Endothelial cell of umbilical vein (primary cell): ENCODE results near the gene AGO1. TPM values are rescaled to one million over a fixed set of nuclear protein-coding genes. Genes with fewer than 3 reads are reported as not detected.

ENCODE experiments used
- BruUV-seq: library from RNA; stranded (reverse); fragments of 400-500 nt; replicated peaks from 2 replicates; lab custom pipeline; 2021; lab: Mats Ljungman, UMichigan
- CTCF ChIA-PET: fragments of 300-600, 350-600 bp; sonication (Branson Sonifier 250); formaldehyde crosslinking; loops from one replicate; lab custom pipeline; 2021; ENCODE audit warnings: antibody characterized with exemption, inconsistent platforms; lab: Charles Lee
- POLR2A ChIA-PET: fragments of 300-600, 350-600 bp; sonication (Branson Sonifier 250); formaldehyde crosslinking; loops from one replicate; lab custom pipeline; 2021; ENCODE audit warnings: antibody characterized with exemption, inconsistent platforms; lab: Charles Lee
- DNase-seq: peaks from one replicate; pipeline ENCODE4 v3.0.0-alpha.2; 2011; ENCODE audit warnings: low read depth, low spot score
- FAIRE-seq: peaks from 2 replicates; lab custom pipeline; 2011; peaks lifted over from hg19 to GRCh38; lab: Jason Lieb, UNC
- H2AFZ ChIP-seq: 2 replicates; pipeline ENCODE4 v1.6.0; 2012; ENCODE audit warnings: low read depth, low read length, control low read depth, inconsistent platforms
- H3K27ac ChIP-seq: 2 replicates; pipeline ENCODE4 v1.5.1; 2011; ENCODE audit warnings: low read depth, mild to moderate bottlenecking, control low read depth, low read length, moderate library complexity; ENCODE audit not compliant: insufficient read depth
- H3K27me3 ChIP-seq, 2 experiments: 2 replicates each; pipeline versions ENCODE4 v1.6.0 to v1.6.1; 2011; ENCODE audit warnings: low read length in 2 of 2, mixed read lengths in 1 of 2; ENCODE audit not compliant: control insufficient read depth in 2 of 2, insufficient read depth in 2 of 2
- H3K36me3 ChIP-seq, 2 experiments: 2 replicates in 1 of 2; 3 replicates in 1 of 2; pipeline ENCODE4 v1.5.1; 2011; ENCODE audit warnings: low read length in 2 of 2, mild to moderate bottlenecking in 1 of 2, moderate library complexity in 1 of 2; ENCODE audit not compliant: control insufficient read depth in 2 of 2, insufficient read depth in 2 of 2; ENCODE audit errors: extremely low read depth in 1 of 2
- H3K4me1 ChIP-seq: 3 replicates; pipeline ENCODE4 v1.5.1; 2011; ENCODE audit warnings: mild to moderate bottlenecking, low read length; ENCODE audit not compliant: control insufficient read depth, insufficient read depth; ENCODE audit errors: extremely low read depth
- H3K4me2 ChIP-seq: 2 replicates; pipeline ENCODE4 v1.6.1; 2011; ENCODE audit warnings: low read length, control low read depth, mixed read lengths; ENCODE audit not compliant: insufficient read depth
- H3K4me3 ChIP-seq, 3 experiments: fragments of 200-600 bp in 1 of 3; sonication (generic), shearing (Covaris generic) in 1 of 3; replicated peaks in 1 of 3; 2 replicates each; pipeline ENCODE4 v1.5.1; 2011 to 2016; ENCODE audit warnings: control low read depth in 3 of 3, low read length in 3 of 3, mild to moderate bottlenecking in 2 of 3, inconsistent platforms in 1 of 3, low read depth in 1 of 3, moderate library complexity in 1 of 3; ENCODE audit not compliant: insufficient read depth in 1 of 3
- H3K79me2 ChIP-seq: 2 replicates; pipeline ENCODE4 v1.6.0; 2012; ENCODE audit warnings: low read length, inconsistent platforms; ENCODE audit not compliant: control insufficient read depth, insufficient read depth
- H3K9ac ChIP-seq: replicated peaks from 2 replicates; pipeline ENCODE3; 2011; ENCODE audit warnings: low read length, control low read depth; ENCODE audit not compliant: insufficient read depth; ENCODE audit errors: extremely low read depth
- H3K9me1 ChIP-seq: replicated peaks from 3 replicates; pipeline ENCODE4 v1.6.0; 2011; ENCODE audit warnings: mild to moderate bottlenecking, low read length; ENCODE audit not compliant: control insufficient read depth, insufficient read depth; ENCODE audit errors: extremely low read depth
- H3K9me3 ChIP-seq: replicated peaks from 2 replicates; pipeline ENCODE4 v1.5.1; 2012; ENCODE audit warnings: low read length, inconsistent platforms; ENCODE audit not compliant: control insufficient read depth, insufficient read depth
- H4K20me1 ChIP-seq: replicated peaks from 2 replicates; pipeline ENCODE3; 2011; ENCODE audit warnings: mild to moderate bottlenecking, low read length; ENCODE audit not compliant: control insufficient read depth, insufficient read depth; ENCODE audit errors: extremely low read depth
- CTCF ChIP-seq, 2 donors: IDR thresholded peaks; 1 replicate in 1 of 2; 2 replicates in 1 of 2; pipeline ENCODE4 v1.5.1; 2011; ENCODE audit warnings: low read length in 2 of 2, mild to moderate bottlenecking in 2 of 2, moderate library complexity in 2 of 2, control low read depth in 1 of 2, inconsistent platforms in 1 of 2, low read depth in 1 of 2; ENCODE audit not compliant: insufficient read depth in 1 of 2; ENCODE audit errors: extremely low read depth in 1 of 2
- EZH2 ChIP-seq: IDR thresholded peaks from 2 replicates; pipeline ENCODE4 v1.6.1; 2012; ENCODE audit warnings: borderline replicate concordance, low read depth, mild to moderate bottlenecking, moderate library complexity, low read length, inconsistent platforms; ENCODE audit not compliant: severe bottlenecking
- FOS ChIP-seq: IDR thresholded peaks from 2 replicates; pipeline ENCODE4 v1.6.1; 2011; ENCODE audit warnings: mild to moderate bottlenecking, low read length, moderate library complexity, borderline replicate concordance; ENCODE audit not compliant: insufficient read depth
- GATA2 ChIP-seq: IDR thresholded peaks from 2 replicates; pipeline ENCODE4 v1.7.0; 2011; ENCODE audit warnings: low read depth, mild to moderate bottlenecking, moderate library complexity, mixed read lengths, low read length; ENCODE audit not compliant: insufficient read length, insufficient read depth
- JUN ChIP-seq: IDR thresholded peaks from 2 replicates; pipeline ENCODE4 v1.6.1; 2011; ENCODE audit warnings: borderline replicate concordance, low read depth; ENCODE audit not compliant: insufficient read length, insufficient read depth
- MAX ChIP-seq: IDR thresholded peaks from 2 replicates; pipeline ENCODE4 v1.6.1; 2011; ENCODE audit not compliant: insufficient read depth, insufficient read length
- MYC ChIP-seq: IDR thresholded peaks from one replicate; pipeline ENCODE4 v1.6.1; 2011; ENCODE audit warnings: mild to moderate bottlenecking, low read depth, low read length
- POLR2A ChIP-seq: IDR thresholded peaks from 2 replicates; pipeline ENCODE4 v1.6.1; 2012; ENCODE audit warnings: low read depth, mild to moderate bottlenecking, control low read depth, low read length
- POLR2AphosphoS5 ChIP-seq: IDR thresholded peaks from 2 replicates; pipeline ENCODE4 v1.6.1; 2012; ENCODE audit warnings: low read depth, mild to moderate bottlenecking, control low read depth, low read length, moderate library complexity; ENCODE audit not compliant: insufficient read depth
- dilution Hi-C: fragments of 300-500 bp; cut with MboI; formaldehyde crosslinking; loops from one replicate; pipeline ENCODE4 v1.15.0; 2019; ENCODE audit warnings: low sequenced_read_pairs; ENCODE audit not compliant: extremely low pct_ligation_motif_present
- intact Hi-C: fragments of 100-400 bp; cut with micrococcal nuclease; formaldehyde crosslinking; loops from one replicate; pipeline ENCODE4 v1.10.0; 2022
- polyA plus RNA-seq, 4 experiments: library from polyadenylated mRNA; depleted of rRNA in 3 of 4; stranded (reverse) in 3 of 4; unstranded in 1 of 4; fragments of >200 nt; gene quantifications; 2 replicates each; pipeline versions ENCODE4 v1.2.1 to v1.2.3, GENCODE V29; 2011 to 2012; ENCODE audit warnings: missing spikeins in 1 of 4
- total RNA-seq: library from RNA; stranded (reverse); gene quantifications from 2 replicates; pipeline ENCODE4 v1.2.3, GENCODE V29; 2021

The AGO1 gene
- total and polyA plus RNA-seq, 2 donors (not counting 3 experiments of a cell fraction or from before 2014, with no cell fraction given) = 10.8 to 31.0 TPM

GRCh38 chr1:35854989-35855700 is 27.9 kb upstream of the AGO1 start:
- H3K4me2 ChIP-seq = no peak overlapping the region
- H3K27me3 ChIP-seq = no peaks in the 10 kb centered on the region
- no peaks in the 10 kb centered on the region for H3K4me1 ChIP-seq
- no TSS peak for BruUV-seq
- peaks cover 6 to 12% of the 10 kb centered on the region in 2 experiments for H3K36me3 ChIP-seq
- ChIA-PET POLR2A (no interaction called here), CTCF (no interaction called here)
- no peak for DNase-seq
- H3K4me3 ChIP-seq = no peak overlapping the region
- no peaks in the 10 kb centered on the region for H3K9me3 ChIP-seq
- TF ChIP-seq CTCF (IDR thresholded peaks at IDR 0.05; ENCODE audit: extremely low read depth in 1 of 2, insufficient read depth in 1 of 2, low read depth in 1 of 2, low read length in 2 of 2) (no peak), FOS (no peak), EZH2 (no peak), GATA2 (no peak), POLR2AphosphoS5 (no peak), MAX (no peak), MYC (no peak), JUN (no peak), POLR2A (no peak)
- H2AFZ ChIP-seq = no peak overlapping the region
- no peak overlapping the region for H3K9ac ChIP-seq
- dilution Hi-C loops = no loop called here
- no peaks in the 10 kb centered on the region for H3K79me2 ChIP-seq
- intact Hi-C loops = no loop called here
- no peak overlapping the region for H3K27ac ChIP-seq
- H3K9me1 ChIP-seq = no peaks in the 10 kb centered on the region
- no peaks in the 10 kb centered on the region for H4K20me1 ChIP-seq
- FAIRE-seq = no peak
